Inferior parietal cortex (tissue), 1 donor: Measurements from ENCODE around the gene LMOD1.
"Not testable (repeated sequence)": the region's sequence is repeated elsewhere in the genome, so short reads cannot be mapped to it uniquely, and the experiment has no call there.

Source experiments
- DNase-seq: peaks from one replicate; pipeline ENCODE4 v3.0.0-alpha.2; 2016; ENCODE audit errors: extremely low spot score

LMOD1 gene

DNA sequence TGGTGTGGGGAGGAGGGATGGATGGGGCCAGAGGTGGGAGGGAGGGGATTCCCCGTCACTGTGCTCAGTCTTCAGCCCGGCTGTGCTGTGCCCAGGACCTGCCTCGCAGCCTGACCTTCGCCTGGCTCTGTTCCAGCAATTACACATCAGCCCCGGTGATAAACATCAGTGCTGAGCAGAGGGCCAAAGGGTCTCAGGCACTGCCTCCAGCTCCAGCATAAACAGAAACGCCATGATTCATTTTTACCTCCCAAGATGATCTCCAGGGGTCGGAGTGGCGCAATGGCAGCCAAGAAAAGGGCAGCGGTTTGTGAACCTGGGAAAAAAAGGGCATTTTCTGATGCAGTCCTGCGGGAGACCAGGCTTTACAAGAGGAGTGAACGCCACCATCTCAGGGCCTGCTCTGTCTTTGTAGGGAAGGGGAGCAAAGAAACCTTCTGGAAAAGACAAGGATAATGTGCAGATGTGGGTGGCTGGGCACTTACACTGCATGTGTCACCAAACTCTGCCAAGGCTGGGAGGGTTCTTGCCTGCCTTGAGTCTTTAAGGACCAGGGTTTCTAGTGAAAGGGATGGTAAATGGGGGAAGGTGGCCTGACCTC is 29.6 kb downstream of the LMOD1 start:
- DNase-seq = no peak

DNA sequence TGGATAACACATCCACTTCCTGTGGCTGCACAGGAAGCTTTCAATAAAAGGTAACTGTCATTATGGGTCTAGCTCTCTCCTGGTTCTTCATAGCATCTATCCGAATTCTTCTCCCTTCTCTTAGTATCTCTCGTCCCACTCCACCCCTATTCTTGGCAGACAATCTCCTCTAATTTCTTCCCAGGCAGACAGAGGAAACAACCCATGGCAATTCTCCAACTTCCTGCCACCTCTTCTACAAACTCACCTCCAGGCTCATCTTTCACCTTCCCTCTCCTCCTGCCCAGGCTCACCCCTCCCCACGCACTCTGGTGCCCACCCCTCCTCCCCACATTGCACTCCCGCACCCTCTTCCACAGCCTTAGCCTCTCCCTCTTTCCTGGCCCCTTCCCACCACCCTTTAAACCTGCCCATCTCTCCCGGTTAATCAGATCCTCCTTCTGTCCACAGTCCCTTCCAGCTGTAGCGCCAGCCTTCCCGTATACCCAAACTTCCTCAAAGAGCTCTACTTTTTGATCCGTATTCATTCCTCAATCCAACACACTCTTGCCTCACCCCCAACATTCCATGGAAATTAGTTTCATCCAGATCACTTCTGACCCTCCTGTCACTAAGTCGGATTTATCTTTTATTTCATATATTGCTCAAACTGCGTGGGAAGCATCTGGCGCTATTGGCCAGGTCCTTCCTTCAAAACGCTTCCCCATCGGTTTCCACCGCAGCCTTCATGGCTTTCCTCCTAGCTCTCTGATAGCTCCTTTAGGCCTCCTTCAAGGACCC is 31.7 kb downstream of the LMOD1 start:
- no peak for DNase-seq

DNA sequence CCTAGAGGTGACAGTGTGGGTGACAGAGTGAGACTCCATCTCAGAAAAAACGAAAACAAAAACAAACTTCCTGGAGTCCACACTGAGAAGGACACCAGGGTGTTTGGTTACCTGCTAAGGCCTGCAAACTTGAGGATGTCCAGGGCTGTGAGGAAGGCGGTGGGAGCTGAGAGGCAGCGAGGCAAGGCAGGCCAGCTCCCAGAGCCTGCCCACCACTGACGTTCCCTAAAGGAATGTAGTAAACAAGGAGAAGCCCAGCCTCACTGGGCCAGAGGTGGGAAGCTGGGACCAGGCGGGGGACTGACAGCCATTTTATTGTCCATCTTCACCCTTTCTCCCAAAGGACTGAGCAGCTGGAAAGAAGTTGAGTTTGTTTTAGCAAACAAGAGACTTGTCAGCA is 33.5 kb downstream of the LMOD1 start:
- no peak for DNase-seq

DNA sequence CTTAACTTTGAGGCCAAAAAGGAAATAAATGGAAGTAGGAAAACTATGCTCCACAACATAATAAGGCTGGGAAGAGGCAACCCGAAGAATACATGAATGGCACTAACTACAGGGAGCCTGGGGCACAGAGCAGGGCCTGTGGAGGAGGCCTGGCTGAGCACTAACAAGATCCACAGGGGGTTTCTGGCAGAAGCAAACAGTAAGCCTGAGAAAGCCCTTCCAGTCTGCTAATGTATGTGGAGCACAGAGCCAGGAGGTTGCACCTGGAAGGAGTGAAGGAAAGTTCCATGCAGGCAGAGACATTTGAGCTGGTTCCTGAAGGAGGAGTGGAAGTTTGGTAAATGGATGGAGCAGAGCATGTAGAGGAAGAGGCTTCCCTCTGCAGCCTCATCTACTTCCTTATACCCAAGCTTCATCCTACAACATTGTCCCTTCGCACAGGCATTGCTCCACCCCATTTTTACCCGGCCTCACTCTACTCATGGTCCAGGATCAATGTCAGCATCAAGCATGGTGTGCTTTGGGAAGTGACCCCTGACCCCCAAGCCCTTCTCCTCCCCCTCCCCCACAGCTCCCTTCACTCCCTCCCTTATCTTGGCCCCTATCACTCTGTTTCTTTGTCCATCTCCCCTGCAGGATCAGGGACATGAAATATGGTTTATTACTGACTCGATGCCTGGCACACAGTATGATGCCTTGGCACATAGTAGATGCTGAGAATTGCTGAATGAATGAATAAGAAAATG is 34.3 kb downstream of the LMOD1 start:
- no peak for DNase-seq

DNA sequence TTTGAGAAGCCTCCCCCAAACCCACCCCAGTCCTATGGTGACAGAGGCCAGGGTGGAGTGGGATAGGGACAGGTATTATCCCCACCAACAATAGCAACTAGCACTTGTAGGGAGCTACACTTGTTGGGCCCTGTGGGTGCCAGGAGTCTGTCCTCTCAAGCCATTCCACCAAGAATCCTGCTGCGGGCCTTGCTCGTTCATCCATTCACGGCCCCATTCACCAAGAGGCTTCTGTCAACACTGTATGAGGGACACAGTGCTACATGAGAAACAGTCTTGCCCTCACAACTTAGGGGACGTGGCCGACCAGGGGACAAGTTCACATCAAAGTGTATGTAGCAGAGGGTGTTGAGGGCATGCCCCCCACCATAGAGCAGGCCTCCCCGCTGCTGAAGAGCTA is 38.7 kb downstream of the LMOD1 start:
- DNase-seq = no peak

DNA sequence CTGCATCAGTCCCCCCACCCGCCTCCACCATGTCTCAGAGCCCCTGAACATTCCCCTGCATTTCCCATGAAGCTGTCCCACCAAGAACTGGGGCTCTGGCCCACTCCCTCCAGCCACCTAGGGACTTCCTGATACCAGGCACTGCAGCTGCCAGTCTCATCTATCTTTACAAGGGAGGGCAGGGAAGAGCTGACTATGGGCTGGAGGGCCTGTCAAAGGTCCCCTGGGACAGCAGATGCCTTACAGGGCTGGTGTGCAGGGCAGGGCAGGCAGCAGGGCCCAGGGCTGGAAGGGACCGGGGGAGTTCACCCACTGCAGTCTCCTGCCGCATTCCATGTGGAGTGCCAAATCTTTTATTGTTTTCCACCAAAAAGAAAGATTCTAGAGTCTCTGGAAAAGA is 40.0 kb downstream of the LMOD1 start:
- DNase-seq = no peak

DNA sequence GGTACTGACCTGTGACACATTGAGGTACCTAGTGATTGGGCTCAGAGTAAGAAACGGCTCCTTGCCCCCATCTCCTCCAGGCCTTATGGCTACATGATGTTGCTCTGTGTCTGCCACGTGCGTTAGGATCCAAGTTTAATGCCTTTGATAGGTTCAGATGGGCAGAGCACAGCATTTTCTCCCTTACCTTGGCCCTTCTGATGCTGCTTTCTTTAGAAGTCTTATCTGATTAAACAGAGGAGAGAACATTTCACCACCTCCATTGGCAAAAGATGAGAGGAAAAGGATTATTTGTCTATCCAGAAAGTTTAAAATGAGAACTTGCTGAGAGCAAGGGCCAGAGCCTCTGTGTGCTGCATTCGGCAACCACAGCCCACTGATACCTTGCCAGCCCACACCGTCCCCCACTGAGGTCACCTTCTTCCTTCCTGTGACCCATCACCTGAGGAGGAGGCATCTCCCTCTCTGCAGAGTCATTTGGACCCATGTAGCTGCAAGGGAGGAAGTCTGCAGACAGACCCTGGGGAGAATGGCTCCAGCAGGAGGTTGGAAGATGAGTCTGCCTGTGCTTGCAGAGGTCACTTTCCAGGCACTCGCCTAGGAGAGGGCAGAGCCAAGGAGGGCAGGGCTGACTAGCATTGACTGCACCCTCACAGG is 41.0 kb downstream of the LMOD1 start:
- no peak for DNase-seq

DNA sequence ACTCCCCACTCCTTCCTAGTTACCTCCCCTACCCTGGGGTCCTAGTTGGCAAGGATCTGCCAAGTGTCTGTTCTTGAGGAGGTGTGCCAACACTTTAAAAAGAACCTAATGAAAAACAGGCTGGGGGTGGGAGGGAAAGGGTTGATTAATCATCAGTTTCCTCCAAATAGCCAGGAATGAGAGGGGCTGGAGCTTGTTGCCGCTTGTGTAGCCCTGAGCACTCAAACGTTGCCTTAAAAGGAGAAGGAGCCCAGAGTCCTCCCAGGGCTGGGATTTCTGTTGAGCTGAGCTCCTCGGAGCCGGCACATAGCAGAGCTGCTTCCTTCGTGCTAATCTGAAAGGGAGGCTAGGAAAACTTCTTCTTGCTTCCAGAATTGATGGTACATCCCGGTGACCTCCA is 41.8 kb downstream of the LMOD1 start:
- DNase-seq = no peak

DNA sequence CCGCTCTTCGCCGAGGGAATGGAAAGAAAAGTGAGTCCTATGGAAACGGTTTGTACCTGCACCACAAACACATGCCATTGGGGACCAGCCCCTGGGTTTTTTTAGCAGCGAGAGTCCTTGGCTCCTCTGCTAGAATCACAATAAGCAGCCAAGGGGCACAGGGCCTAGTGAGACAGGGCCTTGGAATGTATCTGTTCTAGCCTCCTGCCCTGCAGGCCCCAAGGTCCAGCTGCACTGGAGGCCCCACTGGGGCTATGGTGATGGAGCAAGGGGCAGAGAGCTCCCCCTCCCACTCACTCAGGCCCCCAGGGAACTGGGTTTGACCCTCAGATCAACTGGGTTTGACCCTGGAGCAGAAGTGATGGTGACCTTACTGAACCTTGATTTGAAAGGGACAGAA is 43.2 kb downstream of the LMOD1 start:
- no peak for DNase-seq

DNA sequence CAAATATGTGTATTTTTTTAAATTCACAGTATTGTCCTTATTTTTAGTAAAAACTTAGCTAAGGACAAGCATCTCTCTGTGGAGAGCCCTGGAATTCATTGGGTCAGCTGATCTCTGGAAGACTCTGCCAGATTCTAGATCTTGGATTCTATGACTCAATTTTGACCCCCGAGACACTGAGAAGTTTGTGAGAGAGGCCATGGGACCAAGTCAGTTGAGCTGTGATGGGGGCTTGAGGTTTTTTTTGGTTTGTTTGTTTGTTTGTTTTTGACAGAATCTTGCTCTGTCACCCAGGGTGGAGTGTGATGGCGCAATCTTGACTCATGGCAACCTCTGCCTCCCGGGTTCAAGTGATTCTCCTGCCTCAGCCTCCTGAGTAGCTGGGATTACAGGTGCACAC is 44.1 kb downstream of the LMOD1 start:
- DNase-seq = no peak

DNA sequence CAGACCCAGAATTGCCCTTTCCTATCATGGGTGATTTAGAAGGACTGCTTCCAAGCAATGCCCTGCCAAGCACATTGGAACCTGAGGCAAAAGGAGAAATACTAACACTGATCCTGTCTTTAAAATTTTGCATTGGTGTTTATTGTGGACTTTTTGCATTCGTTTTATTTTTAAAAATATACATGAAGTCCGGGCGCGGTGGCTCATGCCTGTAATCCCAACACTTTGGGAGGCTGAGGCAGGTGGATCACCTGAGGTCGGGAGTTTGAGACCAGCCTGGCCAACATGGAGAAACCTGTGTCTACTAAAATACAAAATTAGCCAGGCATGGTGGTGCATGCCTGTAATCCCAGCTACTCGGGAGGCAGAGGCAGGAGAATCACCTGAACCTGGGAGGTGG is 45.3 kb downstream of the LMOD1 start:
- not testable (repeated sequence) for DNase-seq

DNA sequence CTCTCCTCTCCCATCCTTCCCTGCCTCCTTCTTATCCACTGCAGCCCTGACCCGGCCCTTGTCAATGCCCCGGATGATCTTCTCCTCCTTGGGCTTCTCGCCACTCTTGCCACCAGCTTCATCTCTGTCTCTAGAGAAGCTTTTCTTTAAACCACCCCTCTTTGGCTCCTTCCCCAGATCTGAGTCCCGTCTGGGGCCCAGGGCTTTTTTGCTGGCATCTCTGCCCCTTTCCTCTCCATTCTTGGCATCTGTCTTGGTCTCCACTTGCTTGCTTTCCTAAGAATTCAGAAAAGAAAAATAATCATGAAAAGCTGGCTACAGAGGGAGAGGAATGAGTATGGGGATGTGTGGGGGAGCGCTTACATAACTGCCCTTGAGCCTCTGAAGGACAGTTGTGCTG is 45.9 kb downstream of the LMOD1 start:
- no peak for DNase-seq

DNA sequence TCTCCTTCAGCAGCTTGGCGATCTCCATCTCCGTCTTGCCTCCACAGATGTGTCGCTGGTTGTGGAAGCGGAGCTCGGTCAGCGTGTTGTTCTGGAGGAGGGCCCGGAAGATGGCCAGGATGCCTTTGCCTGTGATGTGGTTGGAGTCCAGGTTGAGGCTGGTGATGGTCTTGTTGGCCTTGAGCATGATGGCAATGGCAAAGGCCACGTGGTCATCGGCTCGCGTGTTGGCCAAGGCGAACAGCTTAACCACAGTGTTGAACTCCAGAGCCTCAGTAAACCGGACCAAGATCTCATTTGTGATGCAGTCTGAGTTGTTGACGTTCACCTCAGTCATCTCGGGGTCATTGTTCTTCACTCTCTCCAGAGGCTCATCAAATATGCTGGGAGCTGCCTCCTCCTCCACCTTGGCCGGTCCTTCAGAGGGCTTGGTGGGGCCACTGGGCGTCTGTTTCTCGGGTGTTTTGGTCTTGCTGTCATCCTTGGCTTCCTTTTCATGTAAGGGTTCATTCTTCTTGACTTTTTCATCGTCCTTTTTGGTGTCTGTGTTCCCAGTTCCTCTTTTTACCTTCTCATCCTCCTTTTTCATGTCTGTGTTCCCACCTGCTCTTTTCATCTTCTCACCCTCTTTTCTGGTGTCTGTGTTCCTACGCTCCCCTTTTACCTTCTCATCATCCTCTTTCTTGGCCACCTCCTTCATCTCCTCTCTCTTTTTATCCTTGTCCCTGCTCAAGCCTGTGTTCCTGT is 46.5 kb downstream of the LMOD1 start:
- DNase-seq = no peak

DNA sequence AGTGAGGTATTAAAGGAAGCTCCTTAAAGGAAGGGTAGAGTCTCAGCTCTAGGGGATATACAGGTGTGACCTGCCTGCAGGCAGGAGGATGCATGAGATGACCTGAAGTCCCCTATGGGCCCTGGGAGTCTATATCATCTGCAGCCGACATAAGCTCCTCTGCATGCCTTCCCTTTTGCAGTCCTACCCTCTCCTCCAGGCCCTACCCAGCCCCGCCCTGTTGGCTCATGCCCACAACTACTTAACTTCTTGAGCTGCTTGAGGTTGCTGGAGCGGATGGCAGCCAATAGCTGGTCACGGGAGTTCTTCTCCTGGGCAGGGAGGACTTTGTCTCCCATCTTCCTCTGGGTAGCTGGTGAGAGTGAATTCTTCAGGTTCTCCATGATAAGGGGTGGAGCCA is 47.4 kb downstream of the LMOD1 start:
- DNase-seq = no peak

DNA sequence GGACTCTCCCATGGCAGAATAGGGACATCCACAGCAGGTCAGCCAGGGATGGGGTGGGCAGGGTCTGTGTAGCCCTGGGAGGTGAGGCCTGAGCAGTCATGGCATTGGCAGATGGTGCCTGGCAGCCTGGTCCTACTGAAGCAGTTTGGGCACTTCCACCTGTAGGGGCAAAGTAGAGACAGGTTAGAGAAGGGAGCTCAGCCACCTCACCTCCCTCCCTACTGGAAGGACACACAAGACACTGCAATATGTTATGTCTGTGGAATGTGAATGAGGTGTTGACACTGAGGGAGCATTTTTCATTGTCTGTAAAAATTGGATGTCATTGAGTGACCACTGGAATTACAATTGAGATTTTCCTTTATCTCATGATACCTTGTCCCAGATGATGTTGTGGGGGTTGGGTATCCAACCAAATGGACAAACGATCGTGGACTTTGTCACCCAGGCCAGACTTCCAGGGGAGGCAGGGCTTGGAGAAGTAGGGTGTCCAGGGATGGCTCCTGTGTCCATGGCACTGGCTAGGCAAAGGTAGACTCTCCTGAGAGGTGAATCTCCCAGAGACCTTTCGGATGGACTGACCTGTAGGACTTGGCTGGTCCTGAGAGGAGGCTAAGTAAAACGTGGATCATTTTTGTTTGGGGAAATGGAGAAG is 48.0 kb downstream of the LMOD1 start:
- no peak for DNase-seq

DNA sequence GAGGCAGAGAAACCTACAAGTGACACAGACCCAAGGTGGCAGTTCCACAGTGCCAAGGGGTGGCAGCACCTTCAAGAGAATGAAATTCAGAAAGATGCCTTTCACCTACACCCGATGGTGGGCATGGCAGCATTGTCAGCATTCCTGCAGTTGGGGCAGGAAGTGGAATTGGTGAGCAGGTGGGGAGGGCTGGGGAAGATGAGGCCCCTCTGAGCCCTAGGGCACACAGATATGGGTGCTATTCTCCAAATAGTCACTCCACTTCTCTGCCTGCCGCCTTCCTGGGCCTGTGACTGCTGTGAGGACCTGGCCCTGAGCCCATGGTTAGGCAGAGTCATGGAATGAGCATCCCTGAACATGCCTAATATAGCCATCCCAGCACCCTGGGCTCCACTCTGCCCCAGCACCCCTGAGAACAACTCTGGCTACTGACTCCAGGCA is 49.4 kb downstream of the LMOD1 start:
- DNase-seq = no peak

DNA sequence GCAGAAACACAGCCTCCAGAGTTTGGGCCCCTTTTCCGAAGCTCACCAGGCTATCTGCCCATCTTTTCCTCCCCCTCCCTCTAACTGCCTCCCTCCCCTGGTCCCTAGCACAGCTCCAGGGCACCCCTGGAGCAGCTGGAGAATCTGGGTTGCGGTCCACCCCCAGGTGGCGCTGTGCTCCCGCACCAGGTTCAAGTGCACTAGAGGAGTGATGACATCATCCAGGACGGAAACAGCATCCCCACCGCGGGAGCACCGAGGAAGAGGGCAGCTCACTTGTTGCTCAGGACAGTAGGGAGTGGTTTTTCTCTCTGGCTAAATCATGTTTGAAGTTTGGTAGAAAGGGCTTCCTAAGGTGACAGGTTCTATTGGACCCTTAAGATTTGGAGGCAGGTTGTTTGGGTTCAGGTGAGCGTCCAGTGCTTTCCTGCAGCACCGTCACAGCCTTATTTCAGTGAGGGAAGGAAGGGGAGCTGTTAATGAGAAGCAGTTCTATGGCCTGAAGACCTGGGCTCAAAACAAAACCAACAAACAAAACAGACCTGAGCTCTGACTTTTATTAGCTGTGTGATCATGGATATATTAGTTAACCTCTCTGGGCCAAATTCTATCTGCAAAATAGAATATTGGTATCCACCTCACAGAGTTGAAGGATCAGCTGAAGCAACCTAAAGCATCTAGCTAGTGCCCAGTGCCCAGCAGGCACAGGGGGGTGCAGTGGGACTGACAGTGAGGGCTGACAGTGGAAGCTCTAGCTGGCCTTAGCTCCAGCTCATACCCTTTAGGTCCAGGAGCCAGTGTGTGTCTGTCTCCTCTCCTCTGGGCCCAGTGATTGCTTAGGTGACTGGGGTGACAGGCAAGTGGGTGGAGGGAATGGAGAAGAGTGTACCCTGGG is 50.2 kb downstream of the LMOD1 start:
- peak; percentile 81 for DNase-seq

DNA sequence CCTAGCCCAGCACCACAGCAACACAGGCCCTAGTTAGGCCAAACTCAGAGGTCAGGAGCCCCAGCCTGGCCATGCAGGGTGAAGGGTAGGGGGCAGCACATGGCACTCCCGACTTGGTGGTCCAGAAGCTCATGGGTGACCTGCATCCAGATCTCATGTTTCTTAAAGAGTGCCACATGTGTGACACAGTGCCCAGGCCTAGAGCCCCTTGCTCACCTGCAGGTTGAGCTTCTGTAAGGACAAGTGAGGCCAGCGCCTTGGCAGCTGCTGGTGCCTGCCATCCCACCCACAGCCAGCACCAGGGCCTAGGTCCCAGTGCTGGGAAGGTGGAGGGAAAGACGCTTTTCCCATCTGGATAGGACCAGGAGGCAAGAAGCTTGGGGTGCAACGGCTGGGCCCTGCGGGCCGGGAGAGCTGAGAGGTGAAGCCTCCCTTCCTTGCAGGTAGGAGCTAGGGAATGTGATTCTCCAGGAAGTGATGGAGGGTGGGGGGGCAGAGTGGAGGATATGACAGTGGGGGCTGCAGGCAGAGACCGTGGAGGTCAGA is 51.2 kb downstream of the LMOD1 start:
- DNase-seq = no peak

DNA sequence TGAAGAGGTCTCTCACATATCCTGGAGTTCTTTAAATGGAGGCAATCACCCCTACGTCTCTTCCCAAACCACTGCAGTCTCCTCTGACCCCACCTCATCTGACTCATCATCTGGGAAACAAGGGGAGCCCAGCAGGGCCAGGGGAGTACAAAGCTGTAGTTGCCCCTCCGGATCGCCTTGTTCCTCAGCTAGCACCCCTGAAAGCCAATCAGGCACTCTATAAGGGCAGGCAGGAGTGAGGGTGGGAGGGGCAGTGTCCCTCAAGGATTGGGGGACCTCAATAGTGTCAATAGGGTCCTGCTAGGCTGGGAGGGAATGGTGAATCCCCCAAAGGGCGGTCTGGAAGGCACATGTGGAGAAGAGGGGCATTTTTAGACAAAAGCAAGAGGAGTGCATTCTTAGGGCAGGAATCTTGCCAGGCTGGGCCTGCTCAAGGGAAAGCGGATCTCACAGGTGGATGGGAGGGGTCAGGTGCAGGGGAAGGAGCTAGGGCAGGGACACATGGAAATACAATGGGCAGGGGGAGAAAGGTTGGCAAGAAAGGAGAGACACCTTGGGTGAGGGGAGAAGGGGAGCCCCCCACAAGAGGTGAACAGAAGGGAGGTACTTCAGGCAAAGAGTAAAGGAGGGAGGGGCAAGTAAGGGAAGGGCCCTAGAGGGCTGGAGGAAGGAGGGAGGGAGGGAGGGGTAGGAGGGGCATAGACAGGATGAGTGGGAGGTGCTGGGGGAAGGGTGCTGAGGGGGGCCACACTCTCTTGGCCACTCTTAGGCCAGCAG is 51.8 kb downstream of the LMOD1 start:
- DNase-seq = no peak
